ENCODE results near the gene TMEM121. TPM values are rescaled to one million over a fixed set of nuclear protein-coding genes. Genes with fewer than 3 reads are reported as not detected.

The TMEM121 gene
- total RNA-seq, 1 experiment from 2014 or later: 2.5 TPM

DNA sequence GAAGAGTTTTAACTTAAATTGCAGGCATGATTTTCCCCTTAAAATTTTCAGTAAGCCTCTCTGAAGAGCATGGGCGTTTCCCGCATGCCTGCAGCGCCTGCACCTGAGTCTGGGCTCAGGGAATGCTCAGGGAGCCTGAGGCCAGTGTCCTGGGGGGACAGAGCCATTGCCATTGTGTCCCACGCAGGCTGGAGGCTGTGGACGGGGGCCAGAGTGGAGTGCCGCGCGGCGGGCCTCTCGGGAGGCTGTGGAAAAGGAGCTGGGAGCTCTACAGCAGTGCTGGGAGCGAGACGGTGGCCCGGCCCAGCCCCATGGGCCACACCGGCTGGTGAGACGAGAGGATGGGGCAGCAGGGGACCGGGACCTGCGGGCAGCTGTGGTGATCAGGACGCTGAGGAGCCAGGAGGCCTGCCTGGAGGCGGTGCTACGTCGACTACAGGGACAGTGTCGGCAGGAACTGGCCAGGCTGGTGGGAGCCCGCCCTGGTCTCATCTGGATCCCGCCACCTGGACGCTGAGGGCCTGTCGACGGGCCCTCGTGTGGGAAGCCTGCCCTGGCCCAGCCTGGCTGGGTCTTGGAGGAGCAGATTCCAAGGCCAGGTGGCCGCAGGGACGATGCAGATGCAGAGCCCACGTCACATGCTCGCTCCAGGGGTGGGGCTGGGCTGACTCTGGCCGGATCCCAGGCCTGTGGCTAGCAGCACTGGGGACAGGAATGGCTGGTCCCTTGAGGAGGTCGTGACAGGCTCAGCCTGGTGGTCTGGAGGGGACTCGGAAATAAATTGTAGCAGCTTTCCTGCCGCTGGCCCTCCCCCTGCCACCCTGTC is 27.7 kb upstream of the TMEM121 start:
- no peak for DNase-seq (ENCODE audit: low spot score)

DNA sequence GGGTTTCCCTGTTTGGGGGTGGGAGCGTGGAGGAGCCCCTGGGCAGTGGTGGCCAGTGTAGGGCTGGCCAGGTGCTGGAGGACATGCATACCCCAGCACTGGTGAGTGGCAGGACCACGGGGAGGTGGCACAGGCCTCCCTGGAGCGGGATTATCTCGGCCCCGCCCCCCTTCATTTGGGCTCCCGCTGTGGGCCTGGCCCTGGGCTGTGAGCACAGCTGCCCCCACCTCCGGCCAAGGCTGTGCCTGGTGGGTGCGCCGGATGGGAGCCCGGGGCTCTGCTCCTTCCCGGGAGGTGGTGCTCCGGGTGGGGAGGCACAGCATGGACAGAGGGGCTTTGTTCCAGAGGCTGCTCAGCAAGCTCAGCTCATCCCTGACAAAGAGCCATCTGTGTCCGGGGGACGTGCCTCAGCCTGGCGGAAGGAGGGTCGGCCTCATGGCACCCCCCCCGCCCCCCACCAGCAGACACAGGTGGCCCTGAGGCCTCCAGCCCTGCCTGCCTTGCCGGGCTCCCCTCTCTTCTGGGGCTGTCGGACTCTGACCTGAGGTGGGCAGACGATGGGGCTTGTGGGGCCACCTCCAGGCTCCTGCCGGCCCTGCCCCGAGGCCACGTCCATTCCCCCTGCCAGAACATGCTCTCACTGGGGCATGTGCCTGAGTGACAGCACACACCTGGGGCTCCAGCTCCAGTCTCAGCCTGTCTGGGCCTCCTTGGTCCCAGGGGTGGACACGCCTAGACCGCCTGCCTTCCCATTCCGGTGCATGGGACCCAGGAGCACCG is 26.9 kb upstream of the TMEM121 start:
- DNase-seq (ENCODE audit: low spot score): no peak

DNA sequence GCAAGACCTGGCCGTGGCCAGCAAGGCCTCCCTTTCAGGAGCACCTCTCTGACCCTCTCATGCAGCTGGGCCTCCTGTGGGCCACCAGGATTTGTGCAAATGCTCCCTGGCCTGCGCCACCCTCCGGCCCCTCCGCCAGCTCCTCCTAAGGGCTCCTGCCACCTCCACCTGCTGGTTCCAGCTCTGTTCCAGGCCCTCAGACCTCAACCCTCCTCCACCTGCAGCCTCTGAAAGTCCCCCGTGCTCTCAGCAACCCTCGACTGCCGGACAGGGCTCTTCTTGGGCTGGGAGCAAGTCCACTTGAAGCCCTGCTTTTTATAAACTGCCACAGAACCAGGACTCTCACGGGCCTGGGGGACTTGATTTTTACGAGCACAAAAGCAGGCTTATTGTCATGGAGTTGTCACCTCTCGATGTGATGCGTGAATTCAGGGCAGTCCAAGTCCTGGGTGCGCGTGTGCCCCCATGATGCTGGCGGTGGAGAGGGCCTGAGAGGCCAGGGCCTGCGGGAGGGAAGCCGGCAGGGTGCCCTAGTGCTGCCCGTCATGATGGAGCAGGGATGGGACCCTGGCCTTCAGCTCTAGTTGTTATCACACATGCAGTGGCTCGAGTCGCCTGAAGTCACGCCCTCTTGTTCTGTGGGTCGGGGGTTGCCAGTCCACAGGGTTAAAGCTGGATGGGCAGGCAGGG is 26.2 kb upstream of the TMEM121 start:
- no peak for DNase-seq (ENCODE audit: low spot score)

DNA sequence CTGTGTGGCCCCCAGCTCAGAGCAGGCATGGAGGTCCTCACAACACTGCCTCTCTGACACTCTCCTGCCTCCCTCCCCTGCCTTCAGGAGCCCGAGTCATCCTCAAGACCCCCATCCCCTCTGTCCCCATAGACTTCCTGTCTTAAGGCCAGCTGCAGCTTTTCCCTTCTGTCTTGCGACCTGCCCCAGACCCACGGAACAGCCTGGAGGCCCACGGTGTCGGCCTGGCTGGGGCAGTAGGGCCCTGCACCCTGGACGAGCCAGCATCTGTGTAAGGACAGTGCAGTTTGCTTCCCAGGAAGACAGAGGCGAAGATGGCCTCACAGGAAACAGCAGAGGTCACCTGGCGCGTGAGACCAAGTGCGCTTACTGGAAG is 25.7 kb upstream of the TMEM121 start:
- no peak for DNase-seq (ENCODE audit: low spot score)

DNA sequence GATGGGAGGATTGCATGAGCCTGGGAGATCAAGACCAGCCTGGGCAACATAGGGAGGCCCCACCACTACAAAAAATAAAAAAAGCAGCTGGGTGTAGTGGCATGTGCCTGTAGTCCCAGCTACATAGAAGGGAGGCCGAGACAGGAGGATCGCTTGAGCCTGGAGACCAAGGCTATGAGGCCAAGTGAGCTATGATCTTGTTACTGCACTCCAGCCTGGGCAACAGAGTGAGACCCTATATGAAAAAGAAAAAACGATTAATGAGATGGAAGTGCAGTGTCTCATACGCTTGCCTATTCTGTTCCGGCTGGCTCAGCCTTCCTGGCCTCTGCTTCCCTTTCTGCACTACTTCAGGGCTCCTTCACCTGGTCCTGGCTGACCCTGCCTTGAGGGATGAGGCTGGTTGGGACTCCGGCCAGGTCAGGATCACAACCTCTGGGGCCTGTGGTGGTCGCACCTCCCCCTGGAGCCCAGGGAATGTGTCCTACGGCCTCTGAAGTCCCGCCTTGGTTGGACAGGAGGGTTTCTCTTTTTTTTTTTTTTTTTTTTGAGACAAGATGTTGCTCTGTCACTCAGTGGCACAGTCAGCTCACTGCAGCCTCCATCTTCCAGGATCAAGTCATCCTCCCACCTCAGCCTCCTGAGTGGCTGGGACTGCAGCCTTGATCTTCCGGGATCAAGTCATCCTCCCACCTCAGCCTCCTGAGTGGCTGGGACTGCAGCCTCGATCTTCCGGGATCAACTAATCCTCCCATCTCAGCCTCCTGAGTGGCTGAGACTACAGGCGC is 24.7 kb upstream of the TMEM121 start:
- no peak for DNase-seq (ENCODE audit: low spot score)

DNA sequence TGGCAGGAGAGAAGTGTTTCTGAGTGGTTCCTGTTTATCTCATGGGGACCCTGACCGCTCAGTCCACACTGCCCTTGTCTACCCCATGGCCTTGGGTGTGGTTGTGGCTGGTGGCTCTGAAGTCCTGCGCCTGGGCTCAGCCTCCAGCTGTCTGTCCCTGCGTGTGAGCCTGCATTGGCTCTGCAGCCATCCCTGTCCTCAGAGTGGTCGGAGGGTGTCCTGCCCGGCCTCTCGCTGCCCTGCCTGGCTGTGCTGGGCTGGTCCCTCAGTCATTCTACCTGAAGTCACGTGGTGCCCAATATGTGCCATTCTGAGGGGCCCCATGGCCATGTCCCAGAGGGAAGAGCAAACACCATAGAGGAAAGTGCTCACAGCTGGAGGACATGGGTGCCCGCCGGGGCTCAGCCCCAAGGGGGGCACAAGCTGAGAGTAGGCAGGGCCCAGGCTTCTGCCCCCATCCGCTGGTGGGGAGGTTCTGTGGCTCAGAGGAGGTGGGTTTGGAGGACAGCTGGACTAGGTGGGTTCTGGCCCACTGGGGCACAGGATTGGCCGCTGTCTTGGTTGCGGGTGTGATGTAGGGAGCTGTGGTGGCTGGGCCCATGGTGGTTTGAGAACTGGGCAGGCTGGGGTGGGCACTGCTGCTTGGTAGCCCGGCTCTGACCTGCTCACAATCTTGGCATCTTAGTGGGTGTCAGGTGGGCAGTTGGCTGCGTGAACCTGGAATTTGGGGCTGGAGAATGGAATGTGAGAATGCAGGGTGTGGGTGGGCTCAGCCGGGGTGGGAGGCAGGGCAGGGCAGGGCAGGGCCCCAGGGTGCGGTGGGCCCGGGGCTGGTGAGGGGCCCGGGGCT is 23.7 kb upstream of the TMEM121 start:
- DNase-seq (ENCODE audit: low spot score): no peak

DNA sequence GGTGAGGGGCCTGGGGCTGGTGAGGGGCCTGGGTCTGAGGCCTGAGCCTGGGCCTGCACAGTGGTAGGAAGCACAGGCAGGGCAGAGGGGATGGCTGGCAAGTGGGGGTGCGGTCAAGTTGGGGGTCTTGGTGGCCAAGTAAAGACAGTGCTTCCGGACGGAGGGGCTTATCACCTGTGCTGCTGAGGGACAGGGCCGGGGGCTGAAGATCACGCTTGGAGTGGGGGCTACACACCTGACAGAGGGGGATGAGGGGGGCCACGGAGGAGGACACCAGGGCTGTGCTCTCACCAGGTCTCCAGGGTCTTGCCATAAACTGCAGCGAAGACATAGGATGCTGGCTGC is 23.1 kb upstream of the TMEM121 start:
- DNase-seq (ENCODE audit: low spot score): no peak

DNA sequence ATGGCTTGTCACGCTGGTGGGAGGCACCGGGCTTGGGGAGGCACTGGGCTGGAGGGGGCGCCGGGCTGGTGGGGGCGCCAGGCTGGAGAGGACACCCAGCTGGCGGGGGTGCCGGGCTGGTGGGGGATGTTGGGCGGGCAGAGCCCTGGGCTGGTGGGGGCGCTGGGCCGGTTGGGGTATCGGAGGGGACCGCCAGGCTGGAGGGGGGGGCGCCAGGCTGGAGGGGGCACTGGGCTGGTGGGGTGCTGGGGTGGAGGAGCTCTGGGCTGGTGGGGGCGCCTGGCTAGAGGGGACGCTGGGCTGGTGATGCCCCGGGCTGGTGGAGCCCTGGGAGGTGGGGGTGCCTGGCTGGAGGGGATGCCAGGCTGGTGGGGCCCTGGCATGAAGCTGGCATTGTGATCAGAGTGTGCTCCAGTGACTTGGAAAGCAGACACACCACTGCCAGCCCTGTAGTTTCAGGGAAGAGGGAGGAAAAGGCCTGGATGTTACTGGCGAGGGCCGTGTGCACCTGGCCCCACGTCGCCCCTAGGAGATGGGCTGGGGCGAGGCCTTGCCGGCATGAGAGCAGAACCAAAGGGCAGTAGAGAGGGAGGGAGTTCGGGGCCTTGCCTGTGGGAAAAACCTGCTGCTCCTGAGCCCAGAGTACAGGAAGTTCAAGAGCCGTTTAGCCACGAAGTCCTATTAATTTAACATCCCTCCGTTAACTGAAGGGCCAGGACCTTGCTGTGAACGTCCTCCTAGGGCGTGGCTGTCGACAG is 22.3 kb upstream of the TMEM121 start:
- no peak for DNase-seq (ENCODE audit: low spot score)

DNA sequence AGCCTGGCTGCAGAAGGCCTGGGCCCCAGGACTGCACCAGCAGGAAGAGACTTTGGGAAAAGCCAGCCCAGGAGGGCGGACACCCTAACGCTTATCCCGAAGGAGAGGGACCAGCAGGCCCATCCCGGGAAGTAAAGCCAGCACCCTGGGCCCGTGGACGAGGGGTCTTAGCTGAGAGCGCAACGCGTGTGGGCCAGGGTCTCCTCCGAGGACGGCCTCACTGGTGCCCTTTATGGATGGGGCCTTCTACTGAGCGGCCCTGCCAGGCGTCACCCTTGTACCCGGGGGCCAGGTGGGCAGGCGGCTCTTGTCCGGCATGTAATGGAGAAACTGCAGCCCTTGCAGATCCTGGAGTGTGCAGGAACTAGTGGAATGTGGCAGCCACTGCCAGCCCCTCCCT is 21.3 kb upstream of the TMEM121 start:
- no peak for DNase-seq (ENCODE audit: low spot score)

DNA sequence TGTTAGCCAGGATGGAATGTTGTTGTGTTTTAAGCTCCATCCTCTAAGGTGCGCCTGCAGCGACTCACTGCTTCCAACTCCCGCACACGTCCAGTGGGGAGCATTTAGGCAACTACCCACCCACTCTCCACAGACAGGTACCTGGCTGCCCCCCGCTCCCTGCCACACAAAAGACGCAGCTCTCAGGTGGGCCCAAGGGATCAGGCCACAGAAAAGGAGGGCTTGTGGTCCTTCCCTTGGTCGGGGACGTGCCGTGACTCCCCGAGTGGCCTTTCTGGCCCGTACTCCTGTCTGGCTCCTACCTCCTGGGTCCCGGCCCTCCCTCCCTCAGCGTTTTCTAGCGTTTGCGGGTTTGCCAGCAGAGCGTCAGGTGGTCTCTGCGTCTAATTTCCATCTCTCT is 19.1 kb upstream of the TMEM121 start:
- no peak for DNase-seq (ENCODE audit: low spot score)

DNA sequence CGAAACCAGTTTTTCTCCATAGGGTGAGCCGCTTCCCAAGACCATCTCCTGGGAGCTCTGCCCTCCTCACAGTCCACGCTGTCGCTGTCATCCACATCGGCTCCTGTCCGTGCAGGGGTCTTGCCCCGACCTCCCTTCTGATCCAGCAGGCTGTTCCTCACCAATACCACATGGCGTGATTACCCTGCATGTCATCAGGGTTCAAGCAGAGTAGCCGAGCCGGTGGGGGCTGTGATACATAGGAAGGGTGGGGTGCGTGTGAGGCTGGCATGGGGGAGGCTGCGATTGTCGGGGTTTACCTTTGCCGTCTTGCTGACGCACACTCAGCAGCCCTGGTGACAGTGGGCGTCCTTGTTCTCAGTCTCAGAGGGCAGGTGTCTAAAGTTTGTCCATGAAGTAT is 18.3 kb upstream of the TMEM121 start:
- no peak for DNase-seq (ENCODE audit: low spot score)

DNA sequence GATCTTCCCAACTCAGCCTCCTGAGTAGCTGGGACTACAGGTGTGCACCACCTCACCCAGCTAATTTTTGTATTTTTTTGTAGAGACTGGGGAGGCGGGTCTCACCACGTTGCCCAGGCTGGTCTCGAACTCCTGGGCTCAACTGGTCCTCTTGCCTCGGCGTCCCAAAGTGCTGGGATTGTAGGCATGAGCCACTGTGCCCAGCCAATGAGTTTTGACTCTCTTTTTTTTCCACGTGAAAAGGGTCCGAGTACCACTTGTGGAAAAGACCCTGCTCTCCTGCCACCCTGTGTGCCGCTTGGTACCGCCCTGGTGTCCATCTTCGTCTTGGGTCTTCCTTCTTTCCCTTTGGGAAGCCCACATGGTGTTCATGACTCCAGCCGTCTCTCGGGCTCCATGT is 17.8 kb upstream of the TMEM121 start:
- no peak for DNase-seq (ENCODE audit: low spot score)

DNA sequence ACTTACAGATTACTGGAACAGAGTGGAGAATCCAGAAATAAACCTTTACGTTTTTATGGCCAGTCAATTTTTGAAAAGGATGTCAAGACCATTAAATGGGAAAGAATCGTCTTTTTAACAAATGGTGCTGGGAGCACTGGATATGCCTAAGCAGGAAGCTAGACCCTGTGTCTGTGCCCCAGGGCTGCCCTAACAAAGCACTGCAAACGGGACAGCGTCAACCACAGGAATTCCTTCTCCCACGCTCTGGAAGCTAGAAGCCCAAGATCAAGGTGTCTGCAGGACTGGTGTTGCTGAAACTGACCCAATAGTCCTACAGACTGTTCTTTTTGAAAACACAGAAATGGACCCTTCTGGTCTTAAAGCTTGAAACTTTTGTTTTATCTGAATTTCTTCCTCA is 9.3 kb upstream of the TMEM121 start:
- no peak for DNase-seq (ENCODE audit: low spot score)

DNA sequence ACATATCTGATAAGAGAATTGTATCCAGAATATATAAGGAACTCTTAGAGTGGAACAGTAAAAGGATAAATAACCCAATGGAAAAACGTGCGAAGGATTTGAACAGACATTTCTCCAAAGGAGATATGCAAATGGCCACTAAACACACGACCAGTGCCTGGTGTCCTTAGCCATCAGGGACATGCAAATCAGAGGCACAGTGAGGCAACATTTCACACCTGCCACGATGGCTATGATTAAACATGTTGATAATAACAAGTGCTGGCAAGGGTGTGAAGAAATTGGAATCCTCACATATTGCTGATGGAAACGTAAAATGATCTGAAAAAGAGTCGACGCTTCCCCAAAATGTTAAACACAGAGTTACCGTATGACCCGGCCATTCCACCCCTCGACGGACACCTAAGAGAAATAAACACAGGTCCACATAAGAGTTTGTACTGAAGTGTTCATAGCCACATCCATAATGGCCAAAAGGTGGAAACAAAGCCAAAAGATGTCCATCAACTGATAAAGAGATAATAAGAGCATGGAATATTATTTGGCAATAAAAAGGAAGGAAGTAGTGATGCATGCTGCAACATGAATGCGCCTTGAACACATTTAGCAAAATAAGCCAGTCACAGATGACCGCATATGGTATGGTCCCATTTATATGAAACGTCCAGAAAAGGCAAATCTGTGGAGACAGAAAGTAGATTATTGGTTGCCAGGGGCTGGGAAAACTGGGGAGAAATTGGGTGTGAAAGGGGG is 6.3 kb upstream of the TMEM121 start:
- no peak for DNase-seq (ENCODE audit: low spot score)

DNA sequence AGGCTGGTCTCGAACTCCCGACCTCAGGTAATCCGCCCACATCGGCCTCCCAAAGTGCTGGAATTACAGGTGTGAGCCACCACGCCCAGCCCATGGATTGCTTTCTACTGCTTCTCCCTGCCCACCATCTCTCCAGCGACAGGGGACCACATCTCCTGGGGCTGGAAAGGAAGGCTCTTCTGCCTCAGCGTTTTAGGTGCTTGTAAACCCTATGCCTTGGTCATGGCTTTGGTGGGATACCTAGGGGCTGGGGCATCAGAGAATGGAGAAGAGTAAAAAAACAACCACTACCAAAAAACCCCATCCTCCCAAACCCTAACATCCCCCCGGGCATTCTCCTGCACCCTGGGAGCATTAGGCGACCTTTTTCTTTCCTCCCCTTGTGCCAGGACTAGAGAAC is 1.1 kb upstream of the TMEM121 start:
- DNase-seq (ENCODE audit: low spot score): no peak

DNA sequence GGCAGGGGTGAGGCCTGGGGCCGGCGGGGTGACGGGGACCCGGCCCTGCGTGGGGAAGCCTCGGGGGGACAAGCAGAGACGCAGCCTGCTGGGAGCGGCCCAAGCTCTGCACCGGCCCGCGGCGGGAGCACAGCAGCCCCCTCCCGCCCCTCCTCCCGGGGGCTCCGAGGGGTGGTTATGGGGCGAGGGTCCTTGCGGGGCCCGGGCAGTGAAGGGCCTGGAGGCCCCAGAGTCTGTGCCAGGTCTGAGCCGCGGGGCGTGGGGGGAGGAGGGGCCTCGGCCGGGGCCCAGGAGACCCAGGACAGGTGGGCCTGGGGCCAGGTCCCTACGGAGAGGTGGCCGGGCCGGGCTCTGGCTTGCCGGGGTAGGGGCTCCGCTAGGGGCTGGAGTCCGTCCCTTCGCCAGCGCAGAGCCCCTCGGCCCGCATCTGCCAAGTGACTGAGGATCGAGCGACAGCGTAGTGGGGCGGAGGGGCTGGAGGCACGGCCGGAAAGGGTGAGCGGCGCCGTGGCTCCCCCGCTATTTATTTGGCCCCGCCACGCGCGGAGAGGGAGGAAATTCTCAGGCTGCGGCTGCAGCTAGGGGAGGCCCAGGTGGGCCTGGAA is 495 bp downstream of the TMEM121 start:
- no peak for DNase-seq (ENCODE audit: low spot score)

DNA sequence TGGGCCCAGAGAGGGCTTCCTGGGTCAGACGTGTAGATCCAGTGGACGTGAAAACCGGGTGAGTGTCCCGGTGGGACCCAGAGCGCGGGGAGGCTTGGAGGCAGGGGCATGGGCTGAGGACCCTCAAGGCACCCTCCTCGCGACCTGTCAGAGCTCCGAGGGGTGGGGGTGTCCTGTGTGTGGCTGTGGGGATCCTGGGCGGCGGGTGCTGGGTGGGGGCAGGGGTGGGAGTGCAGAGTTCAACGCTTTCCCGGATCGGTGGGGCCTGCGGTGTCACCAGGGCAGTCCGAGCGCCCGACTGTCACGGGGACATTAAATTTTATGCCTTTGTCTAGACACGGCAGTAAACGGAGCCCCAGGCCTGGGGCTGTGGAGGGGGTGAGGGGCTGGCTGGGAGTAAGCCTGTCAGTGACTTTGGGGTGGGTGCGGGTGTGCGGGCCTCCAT is 1.0 kb downstream of the TMEM121 start:
- no peak for DNase-seq (ENCODE audit: low spot score)

DNA sequence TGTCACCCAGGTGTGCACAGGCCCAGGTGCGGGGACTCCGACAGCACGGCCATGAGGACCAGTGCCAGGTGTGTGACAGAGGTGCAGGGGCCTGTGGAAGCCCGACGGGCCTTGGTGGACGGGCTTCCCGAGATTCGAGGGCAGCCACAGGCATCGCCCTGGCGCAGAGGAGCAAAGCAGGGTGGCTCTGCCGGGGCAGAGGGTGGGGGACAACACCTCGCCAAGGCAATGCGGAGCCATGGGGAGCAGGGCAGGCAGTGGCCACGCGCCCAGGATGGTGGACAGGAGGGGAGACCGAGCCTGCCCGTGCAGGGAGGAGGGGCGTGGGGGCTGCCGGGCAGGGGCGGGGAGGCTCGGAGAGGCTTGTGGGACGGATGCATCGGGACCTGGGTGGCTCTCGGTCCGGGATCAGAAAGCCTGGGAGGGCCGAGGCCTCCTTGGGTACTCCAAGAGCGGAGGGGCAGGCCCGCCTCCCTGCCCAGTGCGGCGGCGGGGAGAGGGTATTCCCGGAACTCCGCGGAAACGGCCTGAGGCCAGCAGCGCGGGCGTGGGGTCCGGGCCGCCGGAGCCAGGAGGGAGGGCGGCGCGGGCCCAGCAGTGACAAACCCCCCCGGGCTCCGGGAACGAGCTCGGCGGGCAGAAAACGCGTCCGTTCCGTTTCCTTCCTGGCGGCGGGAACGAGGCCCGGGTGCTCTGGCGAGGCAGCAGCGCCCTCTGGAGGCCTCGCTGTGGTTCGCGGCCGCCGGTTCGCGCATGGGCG is 1.6 kb downstream of the TMEM121 start:
- DNase-seq (ENCODE audit: low spot score): peak; percentile 55
